Mesenteric fat pad (tissue), 1 donor: Measurements from ENCODE around the gene KBTBD12. TPM values are rescaled to one million over a fixed set of nuclear protein-coding genes. Genes with fewer than 3 reads are reported as not detected.

Source experiments
- DNase-seq: peaks from one replicate; pipeline ENCODE4 v3.0.0-alpha.2; 2020; ENCODE audit warnings: low spot score
- total RNA-seq: library from RNA; stranded (reverse); fragmentation: NEBNext Ultra II Directional; extraction: Animal tissue kit (Norgen Biotek cat#: 25700); gene quantifications from one replicate; pipeline ENCODE4 v1.2.1, GENCODE V29; 2021
- donor health status: DM: yes; HTN: yes; CAD: no.

Gene KBTBD12
- total RNA-seq, 1 donor from 2014 or later, result 0.10 TPM

- DNase-seq, result no peak
Measured at GRCh38 chr3:127984241-127984975, 69.4 kb downstream of the KBTBD12 start.

DNA sequence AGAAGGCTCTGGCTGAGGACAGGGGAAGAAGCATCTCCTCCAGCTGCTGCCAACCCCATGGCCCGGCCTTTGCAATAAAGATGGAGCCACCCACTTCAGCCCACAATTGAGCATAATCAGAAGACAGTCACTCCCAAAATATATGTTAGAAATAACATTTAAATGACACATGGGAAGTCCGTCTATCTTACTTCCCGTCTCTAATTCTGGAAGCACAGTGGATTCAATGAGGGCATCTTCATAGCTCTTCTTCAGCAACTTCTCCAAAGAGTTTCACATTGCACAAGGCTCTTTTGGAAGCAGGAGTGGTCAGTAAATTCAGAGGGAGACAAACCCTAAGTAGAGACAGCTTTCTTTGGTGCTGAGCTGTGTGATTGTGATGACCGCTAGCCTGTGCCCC, 70.2 kb downstream of the KBTBD12 start:
- DNase-seq, result no peak

DNA sequence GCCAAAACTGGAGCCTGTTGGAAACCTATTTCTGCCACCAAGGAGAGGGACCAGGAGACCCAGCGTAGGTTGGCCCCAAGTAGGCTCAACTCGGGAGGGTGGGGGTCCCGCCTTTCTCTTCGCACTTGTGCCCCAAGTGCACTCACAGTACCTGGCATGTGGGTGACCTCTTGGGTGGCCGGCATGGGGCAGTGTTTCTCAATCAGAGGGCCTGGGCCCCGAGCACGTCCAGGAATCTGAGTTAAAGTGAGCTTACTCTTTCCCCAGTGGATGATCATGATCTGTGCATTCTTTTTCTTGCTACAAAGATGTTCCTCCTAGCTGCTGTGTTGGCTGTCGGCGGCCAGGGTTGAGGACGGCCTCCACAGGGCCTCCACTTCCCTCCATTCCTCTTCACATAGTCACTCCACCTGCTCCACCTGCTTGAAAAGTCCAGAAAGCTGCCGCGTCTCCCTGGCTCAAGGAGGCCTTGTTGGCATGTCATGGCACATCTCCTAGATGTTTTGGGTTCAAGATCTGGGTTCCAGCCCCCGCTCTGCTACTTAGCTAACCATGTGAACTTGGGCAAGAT, 70.7 kb downstream of the KBTBD12 start:
- no peak for DNase-seq

- DNase-seq, result no peak
Measured at GRCh38 chr3:127986803-127987202, 71.8 kb downstream of the KBTBD12 start.

DNA sequence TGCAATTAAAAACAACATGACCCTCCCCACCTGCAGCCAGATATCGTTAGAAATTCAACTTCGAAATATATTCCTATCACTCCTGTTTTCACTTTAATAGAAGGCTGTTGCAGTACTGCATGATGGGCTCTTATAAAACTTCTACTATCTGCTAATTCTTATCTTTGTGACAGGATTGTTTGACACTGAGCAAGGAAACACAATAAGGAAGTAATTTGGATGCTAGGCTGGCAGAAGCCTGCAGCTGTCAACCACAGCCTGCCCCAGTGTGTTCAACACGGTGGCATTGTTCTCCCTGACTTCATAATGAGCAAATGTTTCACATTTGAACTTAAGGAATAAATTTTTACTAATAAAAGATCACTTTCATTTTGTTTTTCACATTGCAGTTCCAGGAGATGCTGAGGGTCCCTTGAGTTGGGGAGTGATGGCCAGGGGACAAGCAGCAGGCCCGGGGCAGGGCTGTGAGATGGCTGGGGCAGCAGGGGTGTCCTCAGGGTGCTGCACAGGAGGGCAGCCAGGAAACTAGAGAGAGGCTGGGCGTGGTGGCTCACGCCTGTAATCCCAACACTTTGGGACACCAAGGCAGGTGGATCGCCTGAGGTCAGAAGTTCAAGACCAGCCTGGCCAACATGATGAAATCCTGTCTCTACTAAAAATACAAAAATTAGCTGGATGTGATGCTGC, 72.4 kb downstream of the KBTBD12 start:
- DNase-seq, result no peak

DNA sequence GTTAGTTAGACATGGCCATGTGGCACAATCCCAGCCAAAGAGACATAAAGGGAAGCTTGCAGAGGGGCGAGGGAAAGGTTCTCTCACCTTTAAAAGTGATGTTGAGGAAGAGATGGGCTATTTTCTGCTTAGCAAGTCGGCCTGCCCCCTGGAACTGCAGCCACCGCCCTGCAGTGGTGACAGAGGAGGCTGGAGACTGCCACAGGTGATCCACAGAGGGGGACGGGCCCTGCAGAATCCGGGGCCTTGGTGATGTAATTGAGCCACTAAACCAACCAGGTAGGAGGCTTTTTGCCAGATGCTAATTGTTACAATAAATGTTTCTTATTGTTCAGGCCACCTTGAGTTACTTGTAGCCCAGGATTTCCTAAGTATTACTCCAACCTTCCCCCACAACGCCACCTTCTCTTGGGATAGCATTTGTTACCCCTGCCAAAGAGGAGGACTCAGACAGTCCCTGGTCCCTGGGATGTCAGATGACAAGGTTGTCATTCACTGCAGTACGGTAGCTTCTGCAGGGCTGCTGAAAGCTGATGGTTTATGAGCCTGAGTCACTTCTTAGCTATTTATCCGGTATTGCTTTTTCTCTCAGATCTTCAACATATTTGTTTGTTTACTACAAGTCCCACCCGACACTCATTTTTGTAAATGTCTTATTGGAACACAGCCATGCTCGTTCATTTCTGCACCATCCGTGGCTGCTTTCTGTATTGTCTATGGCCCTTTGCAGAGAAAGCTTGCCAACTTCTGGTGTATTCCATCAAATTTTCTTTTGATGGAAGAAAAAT, 73.9 kb downstream of the KBTBD12 start:
- DNase-seq, result no peak

- no peak for DNase-seq
Measured at GRCh38 chr3:127990051-127990450, 75.0 kb downstream of the KBTBD12 start.

- DNase-seq, result no peak
Measured at GRCh38 chr3:127990461-127990860, 75.4 kb downstream of the KBTBD12 start.

- DNase-seq, result no peak
Measured at GRCh38 chr3:127991251-127991650, 76.2 kb downstream of the KBTBD12 start.

- DNase-seq, result no peak
Measured at GRCh38 chr3:127991681-127992080, 76.6 kb downstream of the KBTBD12 start.

DNA sequence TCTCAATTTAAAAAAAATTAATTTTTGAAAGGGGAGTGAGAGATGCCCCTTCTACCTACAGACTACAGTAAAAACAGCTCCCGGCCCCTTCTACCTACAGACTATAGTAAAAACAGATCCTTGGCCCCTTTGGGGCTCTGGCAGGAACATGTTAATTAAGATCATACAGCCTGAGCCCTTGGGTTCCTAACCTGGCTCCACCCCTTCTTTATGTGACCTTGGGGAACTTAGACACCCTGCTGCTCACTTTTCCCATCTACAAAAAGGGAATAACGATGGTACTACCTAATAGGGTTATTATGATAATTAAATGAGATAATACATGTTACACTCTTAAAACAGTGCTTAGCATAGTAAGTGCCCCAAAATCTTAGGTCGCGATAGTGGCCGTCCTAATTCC, 77.1 kb downstream of the KBTBD12 start:
- no peak for DNase-seq

GRCh38 chr3:127994011-127994410, 79.0 kb downstream of the KBTBD12 start:
- no peak for DNase-seq

- no peak for DNase-seq
Measured at GRCh38 chr3:127997016-127997415, 82.0 kb downstream of the KBTBD12 start.

- no peak for DNase-seq
Measured at GRCh38 chr3:127997961-127998360, 82.9 kb downstream of the KBTBD12 start.

DNA sequence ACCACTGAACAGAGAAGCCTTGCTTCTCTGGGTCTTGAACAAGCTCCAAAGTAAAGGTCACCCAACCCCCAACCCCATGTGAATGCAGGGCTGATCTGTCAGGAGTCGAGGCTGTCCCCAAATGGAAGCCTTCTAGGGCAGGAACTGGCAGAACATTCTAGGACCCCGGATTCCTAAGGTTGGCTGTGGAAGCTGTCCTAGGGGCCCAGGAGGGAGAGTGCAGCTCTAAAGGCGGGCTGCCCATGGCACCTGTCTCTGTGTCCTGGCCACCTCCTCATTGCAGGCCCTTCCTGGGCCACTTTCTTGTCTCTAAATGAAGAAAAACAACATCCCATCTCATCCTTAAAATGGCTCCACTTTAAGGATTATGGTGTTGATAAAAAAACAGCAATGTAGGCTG, 83.6 kb downstream of the KBTBD12 start:
- DNase-seq, result no peak

GRCh38 chr3:127999509-128000106, 84.6 kb downstream of the KBTBD12 start:
- DNase-seq, result no peak

GRCh38 chr3:128001576-128001975, 86.5 kb downstream of the KBTBD12 start:
- no peak for DNase-seq

DNA sequence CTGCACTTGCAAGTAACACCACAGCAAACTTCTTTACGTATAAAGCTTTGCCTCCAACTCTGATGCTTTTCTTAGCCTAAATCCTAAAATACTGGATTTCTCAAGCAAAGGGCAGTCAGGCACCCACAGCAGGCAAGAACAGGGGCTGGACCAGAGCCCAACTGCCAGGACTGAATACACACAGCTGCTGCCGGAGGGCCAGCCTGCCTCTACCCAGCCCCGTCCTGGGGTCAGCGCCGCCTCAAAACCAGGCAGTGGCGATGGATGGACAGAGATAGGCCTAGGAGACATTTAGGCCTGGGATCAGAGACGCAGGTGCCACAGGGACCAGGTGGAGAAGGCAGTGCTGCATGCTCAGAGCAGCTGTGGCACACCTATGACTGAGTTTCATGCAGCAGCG, 89.6 kb downstream of the KBTBD12 start:
- DNase-seq, result peak; percentile 45

- DNase-seq, result peak; percentile 88
Measured at GRCh38 chr3:128006061-128007032, 91.3 kb downstream of the KBTBD12 start.

GRCh38 chr3:128007033-128007424, 92.0 kb downstream of the KBTBD12 start:
- DNase-seq, result peak; percentile 81
